Iris pigment epithelial cell (primary cell): ENCODE results near the gene ACP4.
"Not testable (repeated sequence)": the region's sequence is repeated elsewhere in the genome, so short reads cannot be mapped to it uniquely, and the experiment has no call there.

Experiments used
- DNase-seq: peaks from one replicate; pipeline ENCODE4 v3.0.0-alpha.2; 2011; ENCODE audit warnings: low read depth

ACP4 gene

DNA sequence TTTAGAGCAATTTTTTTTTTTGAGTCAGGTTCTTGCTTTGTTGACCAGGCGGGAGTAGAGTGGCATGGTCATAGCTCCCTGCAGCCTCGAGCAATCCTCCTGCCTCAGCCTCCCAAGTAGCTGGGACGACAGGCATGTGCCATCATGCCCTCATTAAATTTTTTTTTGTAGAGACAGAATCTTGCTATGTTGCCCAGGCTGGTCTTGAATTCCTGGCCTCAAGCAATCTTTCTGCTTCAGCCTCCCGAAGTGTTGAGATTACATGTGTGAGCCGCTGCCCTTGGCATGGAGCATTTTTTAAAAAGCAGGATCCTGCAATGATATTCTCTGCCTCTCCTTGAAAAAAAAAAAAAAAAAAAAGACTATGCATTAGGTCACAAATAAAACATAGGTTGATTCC is 14.1 kb upstream of the ACP4 start:
- DNase-seq, result no peak

DNA sequence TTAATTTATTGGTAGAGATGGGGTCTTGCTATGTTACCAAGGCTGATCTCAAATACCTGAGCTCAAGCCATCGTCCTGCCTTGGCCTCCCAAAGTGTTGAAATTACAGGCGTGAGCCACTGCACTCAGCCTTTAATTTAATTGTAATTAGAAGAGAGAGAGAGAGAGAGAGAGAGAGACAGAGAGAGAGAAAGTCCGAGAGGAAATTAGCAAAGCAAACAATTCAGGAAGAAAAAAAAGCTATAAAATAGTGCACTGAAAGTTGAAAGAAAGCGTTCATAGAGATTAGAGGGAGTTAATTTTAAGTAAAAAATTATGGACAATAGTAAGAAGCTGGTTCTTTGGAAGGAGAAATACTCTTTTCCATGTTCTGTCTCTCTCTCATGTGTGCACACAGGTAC is 13.0 kb upstream of the ACP4 start:
- no peak for DNase-seq

- DNase-seq, result peak; percentile 50
Observed at GRCh38 chr19:50777830-50778303, 12.3 kb upstream of the ACP4 start.

GRCh38 chr19:50778906-50779430 is 11.2 kb upstream of the ACP4 start:
- DNase-seq, result no peak

- DNase-seq, result no peak
Observed at GRCh38 chr19:50779504-50780457, 10.4 kb upstream of the ACP4 start.

DNA sequence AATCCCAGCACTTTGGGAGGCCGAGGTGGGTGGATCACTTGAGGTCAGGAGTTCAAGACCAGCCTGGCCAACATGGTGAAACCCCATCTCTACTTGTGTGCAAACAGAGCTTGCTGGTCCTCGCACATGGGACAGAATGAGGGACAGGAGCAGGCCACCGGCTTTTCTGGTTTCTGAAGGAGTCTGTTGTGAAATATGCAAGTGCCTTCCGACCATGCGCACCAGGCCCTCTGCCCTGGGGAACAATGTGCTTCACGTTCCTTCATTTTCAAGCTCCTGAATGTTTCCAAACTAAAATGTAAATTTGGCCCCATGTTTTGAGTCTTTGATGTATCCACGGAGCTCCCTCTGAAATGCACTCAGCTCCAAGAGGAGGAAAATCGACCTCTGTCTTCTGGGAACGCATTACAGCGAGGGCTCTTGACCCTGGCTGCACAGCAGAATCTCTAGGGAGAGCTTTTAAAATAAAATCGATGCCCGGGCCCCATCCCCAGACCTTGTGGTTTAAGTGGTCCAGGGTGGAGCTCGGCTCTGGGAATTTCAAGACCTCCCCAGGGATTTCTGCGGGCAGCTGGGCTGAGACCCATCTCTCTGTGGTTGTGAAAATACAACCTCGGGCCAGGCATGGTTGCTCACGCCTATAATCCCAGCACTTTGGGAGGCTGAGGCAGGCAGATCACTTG is 9.3 kb upstream of the ACP4 start:
- no peak for DNase-seq

DNA sequence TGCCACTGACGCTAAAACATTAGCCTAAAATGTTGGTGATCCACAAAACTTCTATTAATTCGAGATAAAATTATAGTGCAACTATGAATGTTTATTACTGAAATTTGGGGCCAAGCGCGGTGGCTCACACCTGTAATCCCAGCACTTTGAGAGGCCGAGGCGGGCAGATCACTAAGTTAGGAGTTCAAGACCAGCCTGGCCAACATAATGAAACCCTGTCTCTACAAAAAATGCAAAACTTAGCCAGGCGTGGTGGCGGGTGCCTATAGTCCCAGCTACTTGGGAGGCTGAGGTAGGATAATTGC is 6.4 kb upstream of the ACP4 start:
- not testable (repeated sequence) for DNase-seq

GRCh38 chr19:50784710-50785109 is 5.5 kb upstream of the ACP4 start:
- DNase-seq, result no peak

- DNase-seq, result no peak
Observed at GRCh38 chr19:50785329-50785728, 4.9 kb upstream of the ACP4 start.

DNA sequence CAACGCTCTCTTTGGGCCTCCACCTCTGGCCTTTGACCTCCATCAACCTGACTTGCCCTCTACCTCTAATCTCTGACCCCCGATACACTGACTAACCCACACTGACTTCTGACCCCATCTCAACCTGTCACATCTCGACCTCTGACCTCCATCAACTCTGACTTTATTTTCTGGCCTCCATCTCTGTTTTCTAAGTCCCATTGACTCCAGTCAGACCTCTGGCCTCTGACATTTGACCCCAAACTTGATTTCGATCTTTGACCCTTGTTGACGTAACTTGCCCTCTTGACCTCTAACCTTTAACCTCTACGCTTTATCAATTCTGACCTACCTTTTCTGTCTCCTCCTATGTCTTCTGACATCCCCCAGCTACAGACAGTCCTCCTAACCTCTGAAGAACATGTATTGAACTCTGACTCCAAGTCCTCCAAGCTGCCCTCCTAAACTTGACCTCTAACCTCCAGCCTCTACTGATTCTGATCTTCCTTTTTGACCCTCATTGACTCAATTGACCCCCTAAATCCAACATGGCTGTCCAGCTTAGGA is 780 bp downstream of the ACP4 start:
- DNase-seq, result no peak

DNA sequence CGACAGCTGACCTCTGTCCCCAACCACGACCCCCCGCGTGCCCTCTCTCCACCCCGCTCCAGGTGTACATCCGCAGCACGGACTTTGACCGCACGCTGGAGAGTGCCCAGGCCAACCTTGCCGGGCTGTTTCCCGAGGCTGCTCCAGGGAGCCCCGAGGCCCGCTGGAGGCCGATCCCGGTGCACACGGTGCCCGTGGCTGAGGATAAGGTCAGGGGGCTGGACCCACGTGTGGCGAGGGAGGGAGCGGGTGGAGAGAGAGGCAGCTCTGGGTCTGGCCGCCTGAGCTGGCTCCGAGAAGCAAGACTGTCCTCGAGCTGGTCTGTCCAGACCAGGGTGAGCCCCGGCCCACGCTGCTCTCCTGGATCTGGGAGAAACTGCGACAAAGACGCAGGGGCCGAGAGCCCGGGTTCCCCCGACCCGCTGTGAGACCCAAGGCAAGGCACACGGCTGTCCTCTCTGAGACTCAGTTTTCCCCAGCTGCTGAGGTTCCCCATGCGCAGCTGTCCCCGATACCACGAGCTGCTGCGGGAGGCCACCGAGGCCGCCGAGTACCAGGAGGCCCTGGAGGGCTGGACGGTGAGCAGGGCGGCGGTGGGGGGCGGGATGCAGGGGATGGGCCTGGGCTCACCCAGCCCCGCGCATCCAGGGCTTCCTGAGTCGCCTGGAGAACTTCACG is 1.5 kb downstream of the ACP4 start:
- no peak for DNase-seq

- no peak for DNase-seq
Observed at GRCh38 chr19:50792272-50793250, 2.3 kb downstream of the ACP4 start.

DNA sequence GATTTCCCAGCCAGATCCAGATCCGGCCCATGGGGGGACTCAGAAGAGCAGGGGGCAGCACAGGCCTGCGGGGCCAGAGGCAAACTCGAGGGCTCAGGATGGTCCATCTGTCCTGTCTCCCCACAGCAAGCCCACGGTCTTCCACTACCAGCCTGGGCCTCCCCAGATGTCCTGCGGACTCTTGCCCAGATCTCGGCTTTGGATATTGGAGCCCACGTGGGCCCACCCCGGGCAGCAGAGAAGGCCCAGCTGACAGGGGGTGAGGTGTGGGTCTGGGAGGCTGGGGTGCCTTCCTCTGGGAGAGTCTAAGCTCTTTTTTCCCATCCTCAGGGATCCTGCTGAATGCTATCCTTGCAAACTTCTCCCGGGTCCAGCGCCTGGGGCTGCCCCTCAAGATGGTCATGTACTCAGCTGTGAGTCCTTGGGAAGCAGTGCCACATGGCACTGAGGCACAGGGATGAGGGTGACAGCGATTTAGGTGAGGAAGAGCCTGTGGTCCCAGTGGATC is 3.4 kb downstream of the ACP4 start:
- DNase-seq, result no peak

- peak; percentile 31 for DNase-seq
Observed at GRCh38 chr19:50794074-50794875, 4.1 kb downstream of the ACP4 start.

DNA sequence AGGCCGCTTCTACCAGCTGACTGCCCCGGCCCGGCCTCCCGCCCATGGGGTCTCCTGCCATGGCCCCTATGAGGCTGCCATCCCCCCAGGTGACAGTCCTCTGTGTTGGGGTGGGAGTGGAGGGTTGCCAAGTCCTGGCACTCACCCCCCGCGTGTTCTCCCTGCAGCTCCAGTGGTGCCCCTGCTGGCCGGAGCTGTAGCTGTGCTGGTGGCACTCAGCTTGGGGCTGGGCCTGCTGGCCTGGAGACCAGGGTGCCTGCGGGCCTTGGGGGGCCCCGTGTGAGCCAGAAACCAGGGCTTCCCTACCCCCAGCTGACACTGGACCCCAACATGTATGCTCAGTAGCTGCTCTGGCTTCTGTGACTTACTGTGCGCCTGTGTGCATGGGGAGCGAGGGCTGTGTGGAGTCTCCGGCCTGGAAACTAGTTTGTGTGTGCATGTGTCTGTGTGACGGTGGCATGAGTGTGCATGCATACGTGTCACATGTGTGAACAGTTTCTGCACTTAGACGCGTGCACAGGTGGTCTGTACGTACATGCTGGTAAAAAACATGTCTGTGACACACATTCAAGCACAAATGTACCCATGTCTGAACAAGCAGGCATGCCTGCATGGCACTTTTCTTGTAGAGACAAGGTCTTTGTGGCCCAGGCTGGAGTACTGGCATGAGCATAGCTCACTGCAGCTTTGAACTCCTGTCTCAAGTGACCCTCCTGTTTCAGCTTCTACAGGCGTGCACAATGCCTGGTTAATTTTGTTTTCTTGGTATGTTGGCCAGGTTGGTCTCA is 4.9 kb downstream of the ACP4 start:
- DNase-seq, result no peak

DNA sequence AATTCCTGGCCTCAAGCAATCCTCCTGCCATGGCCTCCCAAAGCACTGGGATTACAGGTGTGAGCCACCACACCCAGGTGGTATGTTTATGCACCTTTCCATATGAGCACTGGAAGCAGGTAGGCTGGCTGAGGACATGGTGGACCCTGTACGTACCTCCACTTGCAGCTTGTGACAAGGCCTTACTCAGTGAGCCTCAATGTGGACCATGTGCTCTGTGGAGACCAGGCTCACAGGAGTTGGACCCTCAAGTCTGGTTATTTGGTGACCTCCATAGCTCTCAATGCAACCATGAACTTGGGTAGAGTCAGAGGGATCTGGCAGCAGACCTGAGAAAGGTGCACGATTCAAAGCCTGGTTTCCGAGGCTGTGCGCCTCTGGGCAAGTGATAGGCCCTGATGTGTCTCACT is 5.5 kb downstream of the ACP4 start:
- no peak for DNase-seq

- no peak for DNase-seq
Observed at GRCh38 chr19:50796128-50796633, 6.0 kb downstream of the ACP4 start.

- DNase-seq, result no peak
Observed at GRCh38 chr19:50796634-50797428, 6.6 kb downstream of the ACP4 start.
